Measurements from ENCODE around the gene EXOC6B. TPM values are rescaled to one million over a fixed set of nuclear protein-coding genes. Genes with fewer than 3 reads are reported as not detected.

Gene EXOC6B
- total and polyA plus RNA-seq, 2 of the 8 experiments (the other 6 are each of a cell fraction or from before 2014, with no cell fraction given), result 13.5 to 33.0 TPM

DNA sequence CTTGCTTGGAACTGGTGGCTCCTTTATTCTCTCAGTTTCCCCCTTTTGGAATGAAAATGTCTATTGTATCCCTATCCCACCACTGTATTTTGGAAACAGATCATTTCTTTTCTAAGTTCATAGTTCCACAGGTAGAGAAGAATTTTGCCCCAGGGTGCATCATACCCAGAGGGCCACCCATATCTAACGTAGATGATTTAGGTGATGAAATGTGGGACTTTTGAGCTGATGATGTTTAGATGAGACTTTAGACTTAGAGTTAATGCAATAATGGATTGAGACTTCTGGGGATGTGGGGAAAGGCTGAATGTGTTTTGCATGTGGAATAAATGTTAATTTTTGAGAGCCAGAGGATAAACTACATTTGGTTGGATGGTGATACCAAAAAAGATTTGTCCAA is 570.3 kb downstream of the EXOC6B start (continued):
- TF ChIP-seq ASH2L (IDR thresholded peaks at IDR 0.05; ENCODE audit: low read length), result no peak
- no peak for TF ChIP-seq RAD21 (IDR thresholded peaks at IDR 0.05 in 1 of 2, conservative IDR thresholded peaks at IDR 0.05 in 1 of 2; ENCODE audit: low read depth in 2 of 2, low read length in 2 of 2)
- no peak for TF ChIP-seq SIN3A (conservative IDR thresholded peaks at IDR 0.05 in 1 of 2, IDR thresholded peaks at IDR 0.05 in 1 of 2; ENCODE audit: low read depth in 1 of 2, low read length in 2 of 2)
- no peak for TF ChIP-seq RXRA (IDR thresholded peaks at IDR 0.05; ENCODE audit: insufficient read depth, low read depth, low read length)
- TF ChIP-seq MAFK (IDR thresholded peaks at IDR 0.05; ENCODE audit: low read depth, low read length), result no peak
- no peak for TF ChIP-seq SIRT6 (IDR thresholded peaks at IDR 0.05; ENCODE audit: low read length)
- no peak for TF ChIP-seq GTF2F1 (IDR thresholded peaks at IDR 0.05; ENCODE audit: borderline replicate concordance, low read depth, low read length)
